GM12801 (cell line): ENCODE data around the gene CHCHD1.

ENCODE experiments used
- CTCF ChIP-seq: IDR thresholded peaks from one replicate; pipeline ENCODE4 v1.5.1; 2011; ENCODE audit warnings: control low read depth; ENCODE audit not compliant: insufficient read length; ENCODE audit errors: extremely low read depth

CHCHD1 gene

GRCh38 chr10:73743905-73744663 lies 37.8 kb upstream of the CHCHD1 start, which contains the start of gene SEC24C:
SEC24C (plus strand) TSS chr10:73744372; CDS start chr10:73746833, 2,461 bp downstream.
- TF ChIP-seq CTCF, result no peak

- no peak for TF ChIP-seq CTCF
Measured at GRCh38 chr10:73744664-73744975, 37.2 kb upstream of the CHCHD1 start.

- TF ChIP-seq CTCF, result no peak
Measured at GRCh38 chr10:73746721-73747120, 35.1 kb upstream of the CHCHD1 start.

- TF ChIP-seq CTCF, result no peak
Measured at GRCh38 chr10:73750819-73751218, 31.0 kb upstream of the CHCHD1 start.

- TF ChIP-seq CTCF, result no peak
Measured at GRCh38 chr10:73756183-73756582, 25.7 kb upstream of the CHCHD1 start.

- no peak for TF ChIP-seq CTCF
Measured at GRCh38 chr10:73758704-73759511, 22.9 kb upstream of the CHCHD1 start.

- TF ChIP-seq CTCF, result no peak
Measured at GRCh38 chr10:73759512-73760115, 22.2 kb upstream of the CHCHD1 start.
